Nephron (organoid): Measurements from ENCODE around the gene EHD4.

Experiments
- H3K27ac Mint-ChIP-seq, 3 experiments: 2 replicates each; pipeline ENCODE4 v1.8.0; 2020; ENCODE audit warnings: mixed read lengths in 3 of 3, mild to moderate bottlenecking in 2 of 3, moderate library complexity in 1 of 3
- H3K27me3 Mint-ChIP-seq: 2 replicates; pipeline ENCODE4 v1.8.0; 2021; ENCODE audit warnings: low read depth, mild to moderate bottlenecking, moderate library complexity, mixed read lengths
- H3K36me3 Mint-ChIP-seq: 2 replicates; pipeline ENCODE4 v1.8.0; 2020; ENCODE audit warnings: low read depth, mixed read lengths
- H3K4me1 Mint-ChIP-seq: 2 replicates; pipeline ENCODE4 v1.8.0; 2020; ENCODE audit warnings: mixed read lengths
- H3K4me3 Mint-ChIP-seq, 3 experiments: 2 replicates each; pipeline ENCODE4 v1.8.0; 2020; ENCODE audit warnings: mild to moderate bottlenecking in 3 of 3, mixed read lengths in 3 of 3, moderate library complexity in 2 of 3
- H3K9me3 Mint-ChIP-seq: 2 replicates; pipeline ENCODE4 v1.8.0; 2020; ENCODE audit warnings: mixed read lengths
- CTCF ChIP-seq, 3 experiments: fragments of 200-600 bp; sonication (generic); IDR thresholded peaks; one replicate each; pipeline ENCODE4 v1.5.0; 2021; ENCODE audit warnings: antibody characterized with exemption in 3 of 3; ENCODE audit not compliant: unreplicated experiment in 3 of 3

Gene EHD4

GRCh38 chr15:41919954-41920538 lies 52.3 kb downstream of the EHD4 start:
- Mint-ChIP-seq H3K9me3 (no peaks in the 10 kb centered on the region), H3K4me1 (peaks cover 56% of the 10 kb centered on the region), H3K27ac (peak overlapping the region; percentile 20 to 88 (median 21)), H3K27me3 (peaks cover 7% of the 10 kb centered on the region), H3K4me3 (peak overlapping the region in 1 of 3 experiments; percentile 8), H3K36me3 (peaks cover 17% of the 10 kb centered on the region)
- no peak for TF ChIP-seq CTCF (IDR thresholded peaks at IDR 0.05; ENCODE audit: unreplicated experiment in 3 of 3)

GRCh38 chr15:41919201-41919820 lies 53.0 kb downstream of the EHD4 start:
- no peak for TF ChIP-seq CTCF (IDR thresholded peaks at IDR 0.05; ENCODE audit: unreplicated experiment in 3 of 3)
- Mint-ChIP-seq H3K27me3 (peaks cover 7% of the 10 kb centered on the region), H3K4me1 (peaks cover 61% of the 10 kb centered on the region), H3K4me3 (peak overlapping the region in 1 of 3 experiments; percentile 18), H3K36me3 (peaks cover 17% of the 10 kb centered on the region), H3K27ac (peak overlapping the region in 2 of 3 experiments; percentile 41 to 88), H3K9me3 (no peaks in the 10 kb centered on the region)

GRCh38 chr15:41918506-41919126 lies 53.7 kb downstream of the EHD4 start:
- H3K4me3 Mint-ChIP-seq, result no peak overlapping the region
- peaks cover 17% of the 10 kb centered on the region for H3K36me3 Mint-ChIP-seq
- no peaks in the 10 kb centered on the region for H3K9me3 Mint-ChIP-seq
- no peak for TF ChIP-seq CTCF (IDR thresholded peaks at IDR 0.05; ENCODE audit: unreplicated experiment in 3 of 3)
- peak overlapping the region in 1 of 3 experiments; percentile 55 for H3K27ac Mint-ChIP-seq
- peaks cover 68% of the 10 kb centered on the region for H3K4me1 Mint-ChIP-seq
- H3K27me3 Mint-ChIP-seq, result peaks cover 7% of the 10 kb centered on the region

- Mint-ChIP-seq H3K36me3 (peaks cover 17% of the 10 kb centered on the region), H3K9me3 (no peaks in the 10 kb centered on the region), H3K27me3 (peaks cover 7% of the 10 kb centered on the region), H3K4me1 (peaks cover 75% of the 10 kb centered on the region), H3K4me3 (peak overlapping the region in 1 of 3 experiments; percentile 10), H3K27ac (peak overlapping the region in 2 of 3 experiments; percentile 7 to 59)
- no peak for TF ChIP-seq CTCF (IDR thresholded peaks at IDR 0.05; ENCODE audit: unreplicated experiment in 3 of 3)
Measured at GRCh38 chr15:41917767-41918430, 54.5 kb downstream of the EHD4 start.

GRCh38 chr15:41915255-41915994 lies 56.9 kb downstream of the EHD4 start:
- no peak for TF ChIP-seq CTCF (IDR thresholded peaks at IDR 0.05; ENCODE audit: unreplicated experiment in 3 of 3)
- H3K4me1 Mint-ChIP-seq, result peaks cover 68% of the 10 kb centered on the region
- H3K9me3 Mint-ChIP-seq, result no peaks in the 10 kb centered on the region
- no peak overlapping the region for H3K4me3 Mint-ChIP-seq
- peak overlapping the region in 1 of 3 experiments; percentile 44 for H3K27ac Mint-ChIP-seq
- no peaks in the 10 kb centered on the region for H3K27me3 Mint-ChIP-seq
- H3K36me3 Mint-ChIP-seq, result peaks cover 4% of the 10 kb centered on the region
